ENCODE results near the gene TOX2.

Gene TOX2

DNA sequence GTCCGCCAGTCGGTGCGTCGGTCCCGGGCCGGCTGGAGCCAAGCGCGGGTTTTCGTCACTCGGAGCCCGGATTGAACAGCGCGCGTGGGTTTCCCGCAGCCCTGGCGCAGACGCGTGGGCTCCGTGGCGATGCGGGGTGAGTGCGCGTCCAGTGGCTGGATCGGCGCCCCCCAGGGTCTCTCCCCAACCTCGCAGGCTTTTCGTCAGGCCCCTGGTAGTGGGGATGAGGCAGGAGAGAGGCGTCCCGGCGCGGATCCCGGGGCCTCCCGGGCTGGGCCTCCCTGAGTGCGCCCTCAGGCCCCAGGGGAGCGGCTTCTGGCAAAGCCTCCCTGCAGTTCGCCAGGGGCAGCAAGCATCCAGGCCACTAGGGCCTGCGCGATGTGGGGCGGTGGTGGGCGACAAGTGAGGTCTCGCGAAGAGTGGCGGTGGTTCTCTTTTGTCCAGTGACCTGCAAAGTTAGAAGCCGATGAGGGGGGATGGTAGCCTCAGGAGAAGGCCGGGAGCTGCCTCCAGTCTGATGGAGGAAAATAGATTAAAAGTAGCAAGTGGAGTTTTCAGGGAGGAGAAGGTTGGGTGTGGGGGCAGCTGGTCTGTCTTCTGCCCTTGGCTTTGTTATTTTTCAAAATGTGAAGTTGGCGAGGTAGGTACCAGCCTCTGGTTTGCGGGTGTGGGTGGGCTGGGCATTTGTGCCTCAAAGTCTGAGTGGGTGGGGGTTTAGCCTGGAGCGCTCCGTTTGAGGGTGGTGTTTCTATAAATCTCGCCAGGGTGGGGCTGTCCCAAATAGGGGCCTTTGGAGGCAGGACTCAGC is 1.6 kb downstream of the TOX2 start:
- peak; percentile 40 for DNase-seq

DNA sequence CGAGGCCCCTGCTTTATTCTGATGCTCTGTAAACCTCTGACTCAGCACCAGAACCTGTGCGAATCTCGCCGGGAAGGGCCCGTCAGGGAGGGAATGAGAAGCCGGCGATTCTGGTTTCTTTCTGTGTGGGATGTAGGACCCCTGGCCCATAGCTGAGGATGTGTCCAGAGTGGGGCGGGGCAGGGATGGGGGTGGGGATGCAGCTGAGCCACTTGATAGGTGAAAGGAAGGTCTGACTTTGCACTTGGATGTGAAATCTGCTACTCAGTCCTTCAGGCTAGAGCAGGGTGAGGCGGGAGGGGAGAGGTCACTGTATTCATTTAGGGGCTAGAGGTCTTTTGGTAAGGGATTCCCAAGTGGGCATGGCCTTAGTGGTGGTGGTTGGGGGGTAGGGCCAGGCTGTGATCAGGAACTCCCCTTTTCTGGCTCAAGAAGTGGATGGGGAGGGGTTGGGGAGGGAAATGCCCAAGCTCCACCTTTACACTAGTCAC is 2.3 kb downstream of the TOX2 start:
- DNase-seq, result no peak

DNA sequence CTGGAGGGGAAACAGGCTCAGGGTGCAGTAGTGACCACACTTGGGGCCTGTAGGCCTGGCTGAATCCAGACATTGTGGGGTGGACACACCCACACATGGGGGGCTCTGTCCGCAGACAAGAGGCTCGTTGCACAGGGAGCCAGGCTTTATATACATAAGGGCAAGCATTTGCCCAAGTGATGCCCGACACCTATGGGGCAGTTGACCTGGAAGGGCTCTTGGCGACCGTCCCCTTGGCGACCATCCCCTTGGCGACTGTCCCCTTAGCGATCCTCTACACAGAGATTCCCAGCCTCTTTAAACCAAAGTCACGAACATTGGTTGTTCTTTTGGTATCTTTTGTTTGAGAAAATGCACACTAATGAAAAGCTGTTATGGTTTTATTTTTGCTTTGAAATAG is 2.7 kb downstream of the TOX2 start:
- no peak for DNase-seq

DNA sequence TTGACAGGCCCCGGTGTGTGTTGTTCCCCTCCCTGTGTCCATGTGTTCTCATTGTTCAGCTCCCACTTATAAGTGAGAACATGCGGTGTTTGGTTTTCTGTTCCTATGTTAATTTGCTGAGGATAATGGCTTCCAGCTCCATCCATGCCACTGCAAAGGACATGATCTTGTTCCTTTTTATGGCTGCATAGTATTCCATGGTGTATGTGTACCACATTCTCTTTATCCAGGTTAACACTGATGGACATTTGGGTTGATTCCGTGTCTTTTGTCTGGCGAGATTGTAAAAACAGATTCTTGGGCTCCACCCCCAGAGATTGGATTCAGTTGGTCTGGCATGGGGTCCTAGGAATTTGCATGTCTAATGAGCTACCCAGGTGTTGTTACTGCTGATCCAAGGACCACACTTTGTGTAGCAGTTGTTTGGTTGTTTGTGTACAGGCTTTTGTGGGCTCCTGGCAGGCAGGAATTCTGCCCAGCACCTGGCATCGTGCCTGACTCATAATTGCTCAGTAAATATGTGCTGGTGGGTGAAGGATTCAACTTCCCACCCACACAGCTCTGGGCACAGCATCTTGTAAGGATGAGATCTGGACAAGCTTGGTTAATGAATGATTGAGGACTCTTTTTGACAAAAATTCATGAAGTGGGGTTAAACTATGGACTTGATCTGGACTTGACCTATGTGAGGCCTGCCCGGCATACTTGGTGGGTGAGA is 5.2 kb downstream of the TOX2 start:
- no peak for DNase-seq

DNA sequence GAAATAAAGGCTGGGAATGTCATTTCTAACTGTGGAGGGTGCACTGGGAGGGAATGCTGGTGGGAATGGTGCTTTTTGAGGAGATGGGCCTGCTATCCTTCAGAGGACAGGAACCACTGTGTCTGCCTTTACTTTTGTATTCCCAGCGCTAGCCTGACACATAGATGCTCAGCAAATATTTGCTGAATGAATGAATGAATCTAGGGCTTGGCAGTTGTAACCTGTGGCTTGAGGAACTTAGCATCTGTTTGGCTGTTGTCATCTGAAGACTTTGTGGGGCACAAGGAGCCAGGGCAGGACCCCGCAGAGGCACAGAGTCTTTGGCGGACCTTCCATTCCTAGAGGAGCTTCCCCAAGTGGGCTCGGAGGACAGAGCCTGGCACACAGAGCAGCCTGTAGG is 6.1 kb downstream of the TOX2 start:
- no peak for DNase-seq

DNA sequence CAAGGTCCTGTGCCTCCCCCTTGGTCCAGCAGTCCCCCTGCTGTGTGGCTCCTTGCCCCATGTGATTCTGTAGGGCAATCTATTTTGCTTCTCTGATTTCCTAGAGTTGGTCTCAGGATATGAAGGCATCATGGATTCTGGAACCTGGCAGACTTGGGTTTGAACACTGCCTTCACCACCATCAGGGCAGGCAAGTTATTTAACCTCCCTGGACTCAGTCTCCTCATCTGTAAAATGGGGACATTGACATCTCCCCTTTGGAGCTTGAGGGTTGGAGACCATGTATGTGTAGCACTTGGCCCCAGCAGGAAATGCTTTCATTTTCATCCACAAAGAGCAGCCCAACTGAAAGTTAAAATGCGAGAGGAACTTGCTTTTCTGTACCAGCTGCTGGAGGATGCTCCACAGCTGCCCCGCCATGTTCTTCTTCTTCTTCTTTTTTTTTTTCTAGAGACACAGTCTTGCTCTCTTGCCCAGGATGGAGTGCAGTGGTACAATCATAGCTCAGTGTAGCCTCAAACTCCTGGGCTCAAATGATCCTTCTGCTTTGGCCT is 6.7 kb downstream of the TOX2 start:
- no peak for DNase-seq

DNA sequence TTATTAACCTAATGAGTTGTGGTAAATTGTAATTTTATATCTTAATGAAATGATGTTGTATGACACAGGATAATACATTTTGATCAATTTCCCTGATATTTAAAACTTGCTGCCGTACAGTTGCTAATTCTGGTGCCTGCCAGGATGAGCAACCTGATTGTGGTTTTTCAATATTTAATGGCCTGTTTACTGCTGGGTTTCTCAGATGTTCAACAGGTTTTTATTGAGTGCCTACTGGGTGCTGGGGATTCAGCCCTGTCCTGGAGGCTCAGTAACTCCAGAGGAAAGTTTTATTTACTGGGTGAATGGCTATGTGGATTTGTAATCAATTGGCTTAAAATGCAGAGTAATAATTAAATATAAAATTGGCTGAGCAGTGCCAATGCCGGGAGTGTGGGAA is 8.0 kb downstream of the TOX2 start:
- DNase-seq, result no peak

DNA sequence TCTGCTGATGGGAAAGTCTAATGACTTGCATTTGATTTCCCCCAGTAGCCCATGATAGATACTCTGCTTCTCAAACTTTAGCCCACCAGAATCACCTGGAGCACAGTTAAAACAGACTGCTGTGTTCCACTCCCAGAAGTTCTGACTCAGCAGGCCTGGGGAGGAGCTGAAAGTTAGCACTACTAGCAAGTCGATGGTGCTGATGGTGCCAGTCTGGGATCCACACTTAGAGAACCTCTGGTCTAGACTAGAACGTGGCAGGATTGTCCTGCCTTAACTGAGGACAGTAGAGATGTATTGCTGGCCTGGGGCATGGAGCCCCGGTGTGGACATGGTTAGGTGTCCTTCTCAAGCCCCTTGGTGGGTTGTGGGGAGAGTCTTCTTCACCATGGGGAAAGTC is 8.7 kb downstream of the TOX2 start:
- peak; percentile 26 for DNase-seq

DNA sequence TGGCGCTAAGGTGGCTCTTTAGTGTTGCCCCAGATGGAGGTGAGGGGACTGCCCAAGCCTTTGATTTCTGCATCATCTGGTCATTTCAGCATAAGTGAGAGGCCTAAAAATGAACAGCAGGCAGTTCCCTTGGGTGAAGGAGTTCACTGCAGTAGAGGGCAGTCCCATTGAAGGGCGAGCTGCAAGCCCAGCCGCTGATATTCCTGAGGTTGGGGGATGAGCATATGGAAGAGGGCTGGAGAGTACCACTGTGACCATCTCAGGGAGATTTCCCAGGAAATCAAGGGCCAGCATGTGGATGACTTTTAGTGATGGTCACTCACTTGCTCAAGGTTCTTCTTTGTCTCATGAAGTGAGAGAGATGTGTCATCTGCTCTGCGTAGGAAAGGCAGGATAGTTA is 9.3 kb downstream of the TOX2 start:
- DNase-seq, result no peak

DNA sequence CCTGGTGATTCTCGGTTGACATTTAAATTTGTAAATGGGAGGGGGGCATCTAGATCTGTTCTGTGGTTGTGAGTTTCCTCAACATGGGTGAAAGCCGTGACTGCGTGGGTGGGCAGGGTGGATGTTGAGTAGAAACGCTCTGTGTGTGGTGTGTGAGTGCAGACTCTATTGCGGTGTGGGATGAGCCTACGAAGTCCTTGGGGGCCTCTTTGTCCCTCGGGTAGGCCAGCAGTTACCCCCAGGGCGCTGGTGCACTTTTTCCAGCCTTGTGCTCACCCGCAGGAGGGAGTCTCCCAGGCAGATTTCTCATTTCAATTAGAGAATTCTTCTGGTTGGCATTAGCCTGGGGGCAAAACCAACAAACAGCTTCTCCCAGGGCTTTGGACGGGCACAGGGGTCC is 10.6 kb downstream of the TOX2 start:
- no peak for DNase-seq

DNA sequence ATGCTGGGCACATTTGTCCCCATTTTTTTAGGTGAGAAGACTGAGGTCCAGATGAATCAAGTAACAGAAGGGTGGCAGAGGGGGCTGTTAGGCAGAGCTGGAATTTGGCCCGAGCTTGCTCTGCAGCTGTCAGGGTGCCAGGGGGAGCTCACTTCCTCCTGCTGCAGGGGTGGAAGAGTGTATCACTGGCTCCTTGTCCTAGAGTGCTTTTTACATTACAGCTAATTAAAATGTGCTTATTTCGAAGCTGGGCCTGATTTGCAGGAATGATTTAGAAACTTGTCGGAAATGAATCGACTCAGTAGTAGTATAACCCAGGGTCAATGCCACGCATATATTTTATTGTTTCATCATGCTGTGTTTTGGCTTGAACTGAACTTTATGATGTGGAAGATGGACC is 11.1 kb downstream of the TOX2 start:
- no peak for DNase-seq

DNA sequence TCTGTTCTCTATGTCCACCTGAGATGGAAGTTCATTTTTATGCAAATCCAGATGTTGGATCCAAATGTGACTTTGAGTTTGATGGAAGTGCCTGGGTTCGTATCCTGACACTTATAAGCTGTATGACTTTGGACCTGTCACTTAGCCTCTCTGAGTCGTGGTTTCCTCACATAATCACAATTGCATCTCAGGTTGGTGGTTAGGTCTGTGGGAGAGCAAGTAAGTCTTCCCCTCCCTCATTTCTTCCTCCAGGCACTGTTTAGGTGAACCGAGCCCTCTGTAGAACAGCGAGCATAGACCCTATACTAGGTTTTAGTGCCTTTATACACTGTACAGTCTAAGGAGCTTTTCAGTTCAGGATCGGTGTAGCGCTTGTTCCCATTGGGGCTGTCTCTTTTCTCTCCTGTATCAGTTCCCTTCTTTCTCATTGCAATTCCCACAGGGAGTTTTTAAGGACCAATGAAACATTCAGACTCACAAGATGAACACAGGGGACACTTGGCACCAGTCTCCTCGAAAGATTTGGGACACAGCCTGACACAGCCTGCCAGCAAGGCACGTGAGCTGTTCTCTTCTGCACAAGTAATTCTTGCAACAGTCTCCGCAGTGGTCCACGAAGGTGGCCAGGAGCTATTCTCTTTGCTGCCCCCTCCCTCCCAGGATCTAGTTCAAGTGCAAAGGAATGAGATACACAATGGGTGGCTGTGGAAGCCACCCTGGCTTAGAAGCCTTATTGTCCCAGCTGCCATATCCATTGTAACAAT is 11.8 kb downstream of the TOX2 start:
- peak; percentile 18 for DNase-seq

DNA sequence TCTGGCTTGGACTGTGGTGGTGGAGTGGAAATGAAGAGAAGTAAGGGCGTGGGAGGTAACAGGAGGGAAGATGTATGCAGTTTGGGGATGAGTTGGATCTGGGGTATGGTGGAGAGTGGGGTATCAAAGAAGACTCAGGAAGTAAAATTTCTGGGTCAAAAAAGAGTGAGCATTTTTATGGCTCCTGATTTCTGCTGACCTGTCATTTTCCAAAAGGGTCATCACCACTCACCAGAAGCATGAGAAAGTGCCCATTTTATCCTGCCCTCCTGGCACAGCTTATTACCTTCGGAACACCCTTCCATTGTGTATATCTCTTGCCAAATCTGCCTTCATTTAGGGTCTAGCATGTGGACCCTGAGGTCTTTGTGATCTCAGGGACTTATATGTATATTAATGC is 17.3 kb downstream of the TOX2 start:
- DNase-seq, result no peak

DNA sequence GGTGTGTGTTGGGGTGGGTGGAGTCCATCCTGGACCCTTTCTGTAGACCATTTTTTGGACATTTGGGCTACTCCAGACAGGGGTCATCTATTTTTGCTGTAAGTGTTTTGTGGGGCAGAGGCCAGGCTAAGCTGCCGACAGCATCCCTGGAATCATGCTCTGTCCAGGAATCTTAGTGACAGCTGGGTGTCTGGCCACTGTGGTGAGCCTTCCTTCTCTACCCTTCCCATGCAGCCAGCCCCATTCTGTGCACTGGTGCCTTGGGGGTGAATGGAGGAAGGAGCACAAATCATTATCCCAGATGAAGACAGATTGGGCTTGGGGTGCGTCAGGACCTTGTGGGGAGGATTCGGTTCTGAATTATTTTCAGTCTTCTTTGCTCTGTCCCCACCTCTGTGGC is 20.2 kb downstream of the TOX2 start:
- no peak for DNase-seq

DNA sequence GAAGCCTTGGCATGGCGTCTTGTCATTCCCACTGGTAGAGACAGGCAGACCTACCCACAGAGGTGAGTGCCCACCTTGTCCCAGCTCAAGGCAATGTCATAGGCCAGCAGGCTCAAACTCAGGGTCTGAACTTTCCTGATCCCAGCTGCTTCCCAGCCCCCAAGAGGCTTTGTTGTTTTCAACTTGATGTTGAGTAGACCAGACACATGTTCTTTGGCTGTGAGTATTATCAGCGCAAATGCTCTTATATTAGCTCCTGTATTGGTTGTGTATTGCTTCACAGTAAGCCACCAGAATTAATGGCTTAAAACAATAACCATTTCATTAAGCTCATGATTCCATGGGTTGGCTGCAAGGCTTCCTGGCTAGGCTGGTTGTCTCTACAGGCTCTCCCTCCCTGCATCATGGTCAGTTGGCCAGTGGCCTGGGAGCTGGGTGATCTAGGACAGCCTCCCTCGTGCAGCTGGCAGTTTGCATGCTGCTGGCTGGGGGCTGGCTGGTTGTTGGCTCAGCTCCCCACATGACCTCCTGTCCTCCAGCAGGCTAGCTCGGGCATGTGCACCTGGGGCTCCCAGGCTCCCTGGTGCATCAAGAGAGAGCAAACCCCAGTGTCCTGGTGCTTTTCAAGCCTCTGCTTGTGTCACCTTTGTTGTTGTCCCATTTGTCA is 21.6 kb downstream of the TOX2 start:
- DNase-seq, result no peak

DNA sequence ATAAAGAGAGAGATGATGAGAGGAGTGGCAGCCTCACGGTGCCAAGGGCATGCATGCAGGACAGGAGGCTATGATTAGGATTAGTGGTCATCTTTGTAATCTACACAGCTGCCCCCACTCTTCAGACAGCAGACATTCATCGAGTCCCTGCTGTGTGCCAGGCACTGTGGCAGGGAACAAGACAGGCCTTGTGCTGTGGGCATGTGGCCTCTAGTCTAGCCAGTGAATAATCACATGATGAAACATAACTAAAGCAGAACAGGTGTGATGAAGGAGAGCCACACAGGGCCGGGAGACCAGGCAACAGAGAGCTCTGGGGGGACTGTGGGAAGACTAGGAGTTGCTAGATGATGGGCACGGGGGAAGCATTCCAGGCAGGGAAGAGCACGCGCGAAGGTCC is 22.2 kb downstream of the TOX2 start:
- DNase-seq, result no peak

DNA sequence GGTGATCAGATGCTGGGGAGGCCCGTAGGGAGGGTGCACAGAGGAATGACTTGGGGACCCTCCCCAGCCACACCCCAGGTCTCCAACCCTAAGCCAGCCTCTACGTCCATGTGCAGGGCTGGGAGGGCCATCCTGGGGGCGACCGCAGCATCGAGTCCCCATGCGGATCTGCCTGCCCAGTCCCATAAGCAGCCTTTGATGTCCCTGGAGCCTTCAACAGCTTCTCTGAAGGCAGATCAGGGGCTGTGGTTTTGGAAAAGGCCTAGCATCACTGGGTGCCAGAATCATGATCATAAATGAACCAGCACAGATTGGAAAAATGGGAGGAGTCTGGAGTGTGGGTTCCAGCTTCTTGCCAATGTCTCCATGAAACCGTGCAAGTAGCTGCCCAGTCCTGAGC is 22.9 kb downstream of the TOX2 start:
- no peak for DNase-seq

DNA sequence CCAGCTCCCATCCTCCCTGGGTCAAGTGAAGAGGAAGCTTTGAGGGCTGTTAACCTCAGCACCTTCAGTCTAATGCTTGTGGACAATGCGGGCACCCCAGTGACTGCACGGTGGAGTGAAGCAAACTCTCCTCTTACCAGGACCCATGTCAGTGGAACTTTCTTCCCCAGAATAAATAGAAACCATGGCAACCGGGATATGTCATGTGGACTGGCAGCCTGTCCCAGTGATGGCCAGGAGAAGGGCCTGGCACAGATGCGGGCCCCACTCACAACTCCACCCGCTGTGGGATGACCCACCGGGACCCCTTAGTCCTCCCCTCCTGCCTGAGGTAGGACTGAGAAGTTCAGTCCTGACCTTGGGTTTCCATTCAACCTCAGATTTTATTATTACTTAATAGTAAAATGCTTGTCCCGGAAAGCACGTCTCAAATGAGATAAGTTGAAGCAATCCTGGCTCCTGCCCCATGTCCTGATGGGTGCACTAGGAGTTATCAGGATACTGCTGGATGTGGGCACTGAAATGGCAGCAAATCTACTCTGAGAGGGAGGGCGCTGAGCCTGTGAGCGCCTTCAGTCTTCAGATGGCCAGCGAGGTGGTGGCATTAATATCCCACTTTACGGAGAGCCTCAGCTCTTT is 23.5 kb downstream of the TOX2 start:
- DNase-seq, result no peak

DNA sequence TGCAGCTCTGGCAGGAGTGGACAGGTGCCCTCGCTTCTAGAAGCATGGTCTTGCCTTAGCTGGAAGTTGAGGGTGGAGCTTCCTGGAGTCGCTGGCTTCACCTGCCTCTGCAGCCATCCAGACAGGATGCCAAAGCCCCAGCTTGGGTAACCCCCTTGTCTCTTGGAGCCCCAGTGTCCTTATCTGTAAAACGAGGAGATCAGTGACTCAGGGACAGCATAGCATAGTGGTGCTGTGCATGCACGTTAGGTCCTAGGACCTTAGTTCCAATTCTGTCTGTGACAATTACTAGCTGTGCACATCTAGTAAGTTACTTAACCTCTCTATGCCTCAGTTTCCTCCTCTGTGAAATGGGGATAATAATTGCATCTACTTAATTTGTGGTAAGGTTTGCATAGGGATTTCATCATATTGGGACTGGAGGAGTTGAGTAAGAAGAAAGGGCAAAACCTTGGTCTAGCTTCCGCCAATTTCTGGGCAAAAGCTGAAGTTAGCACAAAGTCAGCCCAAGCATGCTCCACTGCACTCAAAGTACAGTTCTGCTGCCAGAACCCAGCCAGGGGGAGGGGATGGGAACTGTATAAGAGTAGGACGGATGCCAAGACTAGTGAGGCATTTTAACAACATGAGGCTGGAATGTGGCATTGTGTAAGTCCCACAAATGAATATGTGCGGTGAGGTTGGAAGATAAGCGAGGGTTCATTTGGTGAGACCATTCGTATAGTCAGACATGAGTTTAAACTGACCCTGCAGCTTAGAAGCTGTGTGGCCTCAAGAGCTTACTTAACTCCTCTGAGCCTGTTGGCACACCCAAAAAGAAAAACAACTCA is 24.5 kb downstream of the TOX2 start:
- no peak for DNase-seq

DNA sequence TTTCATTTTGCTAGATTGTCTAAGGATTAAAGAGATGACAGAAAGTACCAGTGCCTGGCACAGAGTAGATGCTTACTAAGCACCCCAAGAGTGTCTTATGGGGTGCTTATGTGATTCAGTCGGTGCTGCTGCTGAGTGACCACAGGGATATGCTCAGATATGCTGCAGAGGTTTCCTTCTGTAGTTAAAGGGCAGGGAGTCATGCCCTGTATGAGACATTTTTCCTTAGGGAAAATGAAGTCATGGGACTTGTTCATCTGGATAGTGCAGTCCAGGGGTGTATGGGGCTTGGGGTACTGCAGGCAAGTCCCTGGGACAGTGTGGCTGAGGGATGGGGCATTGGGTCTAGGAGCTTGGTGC is 25.1 kb downstream of the TOX2 start:
- no peak for DNase-seq

DNA sequence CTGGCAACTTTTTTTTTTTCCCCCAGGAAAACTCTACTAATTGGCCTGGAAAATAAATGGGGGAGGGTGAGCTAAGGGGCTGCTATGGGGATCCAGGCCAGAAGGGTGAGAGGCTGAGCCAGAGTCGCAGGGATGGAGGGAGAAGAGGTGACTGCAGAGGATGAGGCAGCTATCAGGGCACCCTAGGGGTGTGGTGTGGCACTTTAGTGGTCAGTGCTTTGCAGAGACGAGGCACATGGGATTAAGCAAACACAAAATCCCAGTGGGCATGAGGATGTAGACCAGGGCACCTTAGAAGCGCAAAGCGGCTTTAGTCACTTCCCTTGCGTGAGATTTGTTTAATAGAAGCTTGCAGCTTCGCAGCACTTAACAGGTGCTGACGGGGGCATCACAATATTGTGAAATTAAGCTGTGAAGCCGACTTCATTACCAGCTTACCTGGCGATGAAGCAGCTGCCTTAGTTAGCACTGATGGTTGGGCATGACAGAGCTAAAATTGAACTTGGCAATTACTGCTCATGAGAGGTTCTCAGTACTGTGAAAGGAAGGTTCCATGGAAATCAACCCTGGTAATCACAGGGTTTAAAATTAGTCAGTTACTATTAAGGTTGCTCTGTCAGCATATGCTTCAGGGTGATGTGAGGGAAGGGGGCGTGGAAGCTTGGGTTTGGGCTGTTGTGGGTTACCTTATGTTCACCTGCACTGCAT is 26.0 kb downstream of the TOX2 start:
- no peak for DNase-seq

Measured in activated CD4-positive, CD25-positive, alpha-beta regulatory T cell treated with anti-CD3 and anti-CD28 coated beads, Interleukin-2, amount 50 U/mL, for 72 hours (primary cell).